Neural cell (in vitro differentiated cells): ENCODE measurements around the gene WDR13. TPM values are rescaled to one million over a fixed set of nuclear protein-coding genes. Genes with fewer than 3 reads are reported as not detected.

Source experiments
- H2AFZ ChIP-seq: fragments of 200-600, 300-800 bp; sonication (generic), shearing (Covaris generic); 2 replicates; pipeline ENCODE4 v1.6.0; 2014; ENCODE audit warnings: low read depth, mild to moderate bottlenecking, antibody characterized with exemption, low read length, moderate library complexity
- H3F3A ChIP-seq: fragments of 200-600 bp; shearing (Covaris generic); 2 replicates; pipeline ENCODE4 v1.6.1; 2016; ENCODE audit warnings: mild to moderate bottlenecking, moderate library complexity, mixed read lengths, antibody characterized with exemption, low read length; ENCODE audit not compliant: insufficient read depth, poor library complexity, severe bottlenecking
- H3K27ac ChIP-seq: fragments of 200-600, 300-800 bp; sonication (generic), shearing (Covaris generic); 2 replicates; pipeline ENCODE4 v1.5.1; 2014; ENCODE audit warnings: mild to moderate bottlenecking, low read length, moderate library complexity
- H3K27me3 ChIP-seq: fragments of 300-800, 200-600 bp; sonication (generic), shearing (Covaris generic); 2 replicates; pipeline ENCODE4 v1.6.0; 2014; ENCODE audit warnings: mild to moderate bottlenecking, low read depth, low read length, moderate library complexity; ENCODE audit not compliant: insufficient read depth
- H3K36me3 ChIP-seq: fragments of 300-800, 200-600 bp; sonication (generic), shearing (Covaris generic); 2 replicates; pipeline ENCODE4 v1.5.1; 2014; ENCODE audit warnings: mild to moderate bottlenecking, antibody characterized with exemption, low read length, moderate library complexity; ENCODE audit not compliant: insufficient read depth
- H3K4me2 ChIP-seq: fragments of 300-800, 200-600 bp; sonication (generic), shearing (Covaris generic); 2 replicates; pipeline ENCODE4 v1.6.0; 2014; ENCODE audit warnings: mild to moderate bottlenecking, low read length
- H3K4me3 ChIP-seq: fragments of 300-800, 200-600 bp; sonication (generic), shearing (Covaris generic); 2 replicates; pipeline ENCODE4 v1.5.1; 2014; ENCODE audit warnings: mild to moderate bottlenecking, low read length, moderate library complexity
- H3K79me2 ChIP-seq: fragments of 200-600 bp; shearing (Covaris generic); replicated peaks from 2 replicates; pipeline ENCODE4 v1.6.0; 2014; ENCODE audit warnings: mild to moderate bottlenecking, low read length, moderate library complexity; ENCODE audit not compliant: insufficient read depth
- H3K9ac ChIP-seq: fragments of 300-800, 200-600 bp; sonication (generic), shearing (Covaris generic); 2 replicates; pipeline ENCODE4 v1.6.1; 2016; ENCODE audit warnings: mild to moderate bottlenecking, low read length, mixed read lengths
- H3K9me2 ChIP-seq: fragments of 200-600 bp; shearing (Covaris generic); 2 replicates; pipeline ENCODE4 v1.6.1; 2016; ENCODE audit warnings: mild to moderate bottlenecking, low read length, mixed read lengths; ENCODE audit not compliant: insufficient read depth
- H3K9me3 ChIP-seq: fragments of 200-600, 300-800 bp; sonication (generic), shearing (Covaris generic); 2 replicates; pipeline ENCODE4 v1.6.1; 2016; ENCODE audit warnings: mild to moderate bottlenecking, mixed run types, low read length, moderate library complexity, mixed read lengths
- H4K20me1 ChIP-seq: fragments of 200-600 bp; shearing (Covaris generic); 2 replicates; pipeline ENCODE4 v1.6.1; 2016; ENCODE audit warnings: mild to moderate bottlenecking, mixed run types; ENCODE audit not compliant: insufficient read depth
- CTCF ChIP-seq: fragments of 450-650 bp; IDR thresholded peaks from 2 replicates; pipeline ENCODE4 v1.5.1; 2014; ENCODE audit warnings: antibody characterized with exemption, mild to moderate bottlenecking, moderate library complexity; ENCODE audit not compliant: poor library complexity, severe bottlenecking
- EP300 ChIP-seq: fragments of 450-650 bp; conservative IDR thresholded peaks from 2 replicates; pipeline ENCODE4 v1.6.1; 2014; ENCODE audit warnings: antibody characterized with exemption, mild to moderate bottlenecking, moderate library complexity; ENCODE audit not compliant: poor library complexity, severe bottlenecking
- EZH2 ChIP-seq: fragments of 200-600, 300-800 bp; shearing (Covaris generic), sonication (generic); IDR thresholded peaks from 2 replicates; pipeline ENCODE4 v1.6.1; 2014; ENCODE audit warnings: antibody characterized with exemption, low read length, borderline replicate concordance, mild to moderate bottlenecking; ENCODE audit not compliant: insufficient read depth, poor library complexity, severe bottlenecking
- MXI1 ChIP-seq: fragments of 450-650 bp; conservative IDR thresholded peaks from 2 replicates; pipeline ENCODE4 v1.6.1; 2014; ENCODE audit warnings: antibody characterized with exemption, mild to moderate bottlenecking; ENCODE audit not compliant: poor library complexity, severe bottlenecking
- POLR2AphosphoS5 ChIP-seq: IDR thresholded peaks from 2 replicates; pipeline ENCODE4 v1.6.1; 2012
- RAD21 ChIP-seq: fragments of 450-650 bp; conservative IDR thresholded peaks from 2 replicates; pipeline ENCODE4 v1.6.1; 2014; ENCODE audit warnings: antibody characterized with exemption, mild to moderate bottlenecking, moderate library complexity
- REST ChIP-seq: IDR thresholded peaks from 2 replicates; pipeline ENCODE4 v1.6.1; 2012; ENCODE audit warnings: borderline replicate concordance
- SMC3 ChIP-seq: fragments of 450-650 bp; conservative IDR thresholded peaks from 2 replicates; pipeline ENCODE4 v1.6.1; 2014; ENCODE audit warnings: antibody characterized with exemption, mild to moderate bottlenecking, moderate library complexity; ENCODE audit not compliant: poor library complexity
- TAF1 ChIP-seq: IDR thresholded peaks from 2 replicates; pipeline ENCODE4 v1.6.1; 2012; ENCODE audit warnings: low read depth
- polyA minus RNA-seq: library from RNA; depleted of rRNA, polyadenylated mRNA; stranded (reverse); fragments of >200 nt; gene quantifications from 2 replicates; pipeline ENCODE4 v1.2.3, GENCODE V29; 2014
- polyA plus RNA-seq: library from polyadenylated mRNA; depleted of rRNA; stranded (reverse); fragments of >200 nt; gene quantifications from 2 replicates; pipeline ENCODE4 v1.2.3, GENCODE V29; 2014

Gene WDR13
- 210 and 217 TPM in 2 replicates for polyA plus RNA-seq
- polyA minus RNA-seq: 110 and 126 TPM in 2 replicates

GRCh38 chrX:48597353-48598264 lies at the start of gene WDR13:
Gene WDR13 (plus strand): TSS chrX:48597492. CDS start chrX:48597997, 505 bp downstream.
- Histone ChIP-seq H3K4me2 (peak within 1 kb of the TSS; percentile 35), H3F3A (no peaks in the 10 kb centered on the region), H3K27ac (peak within 1 kb of the TSS; percentile 97), H2AFZ (peak within 1 kb of the TSS; percentile 40), H3K9me3 (no peaks in the 10 kb centered on the region), H3K4me3 (peak within 1 kb of the TSS; percentile 89), H4K20me1 (no peaks in the 10 kb centered on the region), H3K9me2 (no peaks in the 10 kb centered on the region), H3K36me3 (no peaks in the 10 kb centered on the region), H3K79me2 (no peaks in the 10 kb centered on the region), H3K27me3 (no peaks in the 10 kb centered on the region), H3K9ac (peak within 1 kb of the TSS; percentile 96)
- TF ChIP-seq REST (peak; percentile 29), EP300 (peak; percentile 68), MXI1 (peak; percentile 60), POLR2AphosphoS5 (peak; percentile 84), SMC3 (peak; percentile 11), EZH2 (no peak), CTCF (no peak), RAD21 (peak; percentile 23), TAF1 (peak; percentile 72)

- TF ChIP-seq TAF1 (no peak), EZH2 (no peak), REST (no peak), EP300 (no peak), RAD21 (no peak), MXI1 (no peak), POLR2AphosphoS5 (no peak), SMC3 (no peak), CTCF (no peak)
- no peaks in the 10 kb centered on the region for H3K27me3 ChIP-seq
- no peaks in the 10 kb centered on the region for H3F3A ChIP-seq
- H3K9me3 ChIP-seq: no peaks in the 10 kb centered on the region
- H3K4me2 ChIP-seq: no peak overlapping the region
- no peaks in the 10 kb centered on the region for H3K79me2 ChIP-seq
- H3K9me2 ChIP-seq: no peaks in the 10 kb centered on the region
- no peak overlapping the region for H3K27ac ChIP-seq
- no peaks in the 10 kb centered on the region for H4K20me1 ChIP-seq
- H3K4me3 ChIP-seq: no peak overlapping the region
- H3K9ac ChIP-seq: no peak overlapping the region
- H3K36me3 ChIP-seq: no peaks in the 10 kb centered on the region
- H2AFZ ChIP-seq: no peak overlapping the region
These were observed 48.4 kb upstream of the WDR13 start for GRCh38 chrX:48548871-48549270.
